Muscle layer of duodenum (tissue), 2 donors: Measurements from ENCODE around the gene KCNMA1.

Experiments used
- H3K27ac ChIP-seq: one replicate; pipeline ENCODE4 v1.7.0; 2013; ENCODE audit warnings: mild to moderate bottlenecking, low read length
- H3K27me3 ChIP-seq: one replicate; pipeline ENCODE4 v1.7.0; 2013; ENCODE audit warnings: low read depth, mild to moderate bottlenecking, control low read depth, low read length
- H3K36me3 ChIP-seq, 2 donors: one replicate each; pipeline ENCODE4 v1.7.0; 2013; ENCODE audit warnings: low read length in 2 of 2, control low read depth in 1 of 2, mild to moderate bottlenecking in 1 of 2; ENCODE audit not compliant: insufficient read depth in 2 of 2, control insufficient read depth in 1 of 2
- H3K4me1 ChIP-seq, 2 donors: one replicate each; pipeline ENCODE4 v1.7.0; 2013; ENCODE audit warnings: low read length in 2 of 2, mild to moderate bottlenecking in 2 of 2, control low read depth in 1 of 2, moderate library complexity in 1 of 2; ENCODE audit not compliant: insufficient read depth in 2 of 2, control insufficient read depth in 1 of 2
- H3K4me3 ChIP-seq, 2 donors: one replicate each; pipeline ENCODE4 v1.7.0; 2013; ENCODE audit warnings: low read length in 2 of 2, low read depth in 1 of 2, mild to moderate bottlenecking in 1 of 2
- H3K9me3 ChIP-seq, 2 donors: one replicate each; pipeline ENCODE4 v1.7.0; 2013; ENCODE audit warnings: low read length in 2 of 2, control low read depth in 1 of 2, mild to moderate bottlenecking in 1 of 2; ENCODE audit not compliant: control insufficient read depth in 1 of 2
- donor health status: healthy.

The KCNMA1 gene

DNA sequence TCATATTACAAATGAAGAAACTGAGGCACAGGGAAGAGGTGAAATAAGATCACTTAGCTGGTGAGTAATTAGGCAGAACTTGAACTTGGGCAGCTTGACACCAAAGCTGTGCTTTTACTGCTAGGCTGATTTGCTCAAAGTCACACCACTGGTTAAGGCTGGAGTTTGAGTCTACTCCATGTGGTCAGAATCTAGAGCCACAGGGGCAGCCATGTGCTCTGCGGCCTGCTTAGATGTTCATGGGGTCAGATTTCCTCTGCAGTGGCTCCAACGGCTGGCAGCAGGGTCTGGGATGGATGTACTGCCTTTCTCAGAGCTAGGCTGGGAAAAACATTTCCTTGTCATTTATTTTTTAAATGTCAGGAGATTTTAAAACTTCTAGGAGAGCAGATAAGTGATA is 417.5 kb downstream of the KCNMA1 start:
- Histone ChIP-seq H3K27ac (no peak overlapping the region), H3K36me3 (no peaks in the 10 kb centered on the region), H3K27me3 (no peaks in the 10 kb centered on the region), H3K9me3 (no peaks in the 10 kb centered on the region), H3K4me1 (peaks cover 0 to 5% of the 10 kb centered on the region in 2 donors), H3K4me3 (no peak overlapping the region)

DNA sequence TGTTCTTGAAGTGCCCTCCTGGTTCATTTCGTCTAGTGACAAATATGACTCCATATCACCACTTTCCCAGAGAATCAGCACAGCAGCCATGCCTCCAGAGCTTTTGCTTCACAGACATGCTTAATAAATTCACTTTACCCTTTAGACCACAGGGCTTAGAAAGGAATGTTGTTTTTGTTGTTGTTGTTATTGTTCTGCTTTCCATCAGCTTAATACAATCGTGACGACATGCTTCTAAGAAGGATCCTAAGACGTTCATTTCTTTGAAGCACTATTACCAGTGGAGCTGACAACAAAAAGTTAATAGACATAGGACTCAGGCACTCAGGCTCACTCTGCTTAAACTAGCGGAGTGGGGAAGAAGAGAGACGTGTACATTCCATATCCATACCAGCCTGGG is 418.6 kb downstream of the KCNMA1 start:
- H3K36me3 ChIP-seq: no peaks in the 10 kb centered on the region
- H3K4me1 ChIP-seq: peaks cover 0 to 5% of the 10 kb centered on the region in 2 donors
- H3K4me3 ChIP-seq: no peak overlapping the region
- no peak overlapping the region for H3K27ac ChIP-seq
- H3K27me3 ChIP-seq: no peaks in the 10 kb centered on the region
- H3K9me3 ChIP-seq: no peaks in the 10 kb centered on the region

DNA sequence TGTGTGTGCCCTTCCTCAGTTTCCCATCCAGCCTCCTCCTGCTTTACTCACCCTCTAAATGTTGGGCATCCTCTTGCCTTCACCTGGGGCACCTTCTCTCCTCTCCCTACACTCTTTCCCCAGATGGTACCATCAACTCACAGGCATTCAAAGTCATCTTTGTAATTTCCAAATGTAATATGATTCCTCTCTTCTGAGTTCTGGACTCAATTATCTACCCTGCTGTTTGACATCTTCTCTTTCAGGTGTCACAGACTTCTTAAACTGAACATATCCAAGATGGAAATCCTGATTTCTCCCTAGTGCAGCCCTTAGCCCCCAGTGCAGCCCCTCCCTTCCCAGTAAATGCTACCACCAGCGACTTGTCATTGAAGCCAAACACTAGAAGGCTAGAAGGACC is 422.8 kb downstream of the KCNMA1 start:
- H3K27me3 ChIP-seq: no peaks in the 10 kb centered on the region
- H3K4me3 ChIP-seq: no peak overlapping the region
- H3K36me3 ChIP-seq: no peaks in the 10 kb centered on the region
- H3K9me3 ChIP-seq: no peaks in the 10 kb centered on the region
- no peak overlapping the region for H3K27ac ChIP-seq
- H3K4me1 ChIP-seq: no peaks in the 10 kb centered on the region

DNA sequence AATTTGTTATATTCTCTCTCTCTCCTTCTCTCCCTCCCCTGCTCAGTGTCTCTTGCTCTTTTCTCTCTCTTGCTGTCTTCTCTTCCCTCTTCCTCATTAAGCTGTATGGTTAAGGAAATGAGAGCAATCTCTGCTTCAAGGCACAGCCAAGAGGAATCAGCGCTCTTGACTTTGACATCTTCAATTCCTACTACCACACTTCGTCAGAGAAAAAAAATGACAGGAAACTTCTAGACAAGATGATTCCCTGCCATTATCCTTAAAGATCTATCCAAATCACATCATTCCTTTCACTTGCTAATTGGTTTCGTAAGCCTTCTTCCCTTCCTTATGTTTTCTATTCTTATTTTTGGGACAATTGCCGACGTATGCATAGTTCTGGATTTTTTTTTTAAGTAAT is 425.0 kb downstream of the KCNMA1 start:
- H3K27ac ChIP-seq: no peak overlapping the region
- H3K36me3 ChIP-seq: no peaks in the 10 kb centered on the region
- H3K4me3 ChIP-seq: no peak overlapping the region
- H3K9me3 ChIP-seq: no peaks in the 10 kb centered on the region
- no peaks in the 10 kb centered on the region for H3K27me3 ChIP-seq
- H3K4me1 ChIP-seq: peaks cover 0 to 12% of the 10 kb centered on the region in 2 donors

DNA sequence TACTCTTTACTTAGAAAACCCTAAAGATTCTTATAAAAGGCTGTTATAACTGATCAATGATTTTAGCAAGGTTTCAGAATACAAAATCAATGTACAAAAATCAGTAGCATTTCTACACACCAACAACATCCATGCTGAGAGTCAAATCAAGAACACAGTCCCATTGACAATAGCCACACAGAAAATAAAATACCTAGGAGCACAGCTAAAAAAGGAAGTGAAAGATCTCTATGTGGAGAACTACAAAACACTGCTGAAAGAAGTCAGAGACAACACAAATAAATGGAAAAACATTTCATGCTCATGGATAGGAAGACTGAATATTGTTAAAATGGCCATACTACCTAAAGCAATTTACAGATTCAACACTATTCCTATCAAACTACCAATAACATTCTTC is 427.0 kb downstream of the KCNMA1 start:
- H3K27me3 ChIP-seq: no peaks in the 10 kb centered on the region
- no peak overlapping the region for H3K4me3 ChIP-seq
- no peaks in the 10 kb centered on the region for H3K36me3 ChIP-seq
- no peaks in the 10 kb centered on the region for H3K9me3 ChIP-seq
- H3K27ac ChIP-seq: no peak overlapping the region
- H3K4me1 ChIP-seq: peaks cover 0 to 16% of the 10 kb centered on the region in 2 donors

DNA sequence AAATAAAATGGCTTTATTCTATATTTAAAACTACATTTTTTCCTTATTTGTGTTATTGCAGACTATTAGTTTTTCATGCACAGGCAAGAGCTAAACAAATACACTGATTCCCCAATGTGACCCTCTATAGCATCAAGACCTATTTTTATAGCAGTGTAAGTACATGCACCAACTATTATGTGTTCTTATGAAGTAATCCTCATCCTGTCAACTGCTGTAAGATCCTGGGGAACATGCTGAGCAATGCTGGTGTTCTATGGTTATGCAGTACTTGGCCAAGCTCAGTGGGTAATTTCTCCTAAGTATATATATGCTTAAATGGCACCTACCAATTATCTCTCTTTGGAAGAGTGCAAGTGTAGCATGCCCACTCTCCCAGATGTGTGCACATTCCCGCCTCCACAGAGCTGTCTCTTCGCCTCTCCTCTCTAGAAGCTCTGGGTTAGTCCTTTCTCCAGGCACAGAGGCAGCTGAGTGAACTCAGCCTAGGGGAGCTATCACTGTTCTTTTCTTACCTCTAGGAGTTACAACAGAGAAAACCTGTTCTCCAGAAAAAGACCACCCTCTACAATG is 428.8 kb downstream of the KCNMA1 start:
- H3K36me3 ChIP-seq: no peaks in the 10 kb centered on the region
- peaks cover 0 to 16% of the 10 kb centered on the region in 2 donors for H3K4me1 ChIP-seq
- H3K4me3 ChIP-seq: no peak overlapping the region
- no peak overlapping the region for H3K27ac ChIP-seq
- no peaks in the 10 kb centered on the region for H3K27me3 ChIP-seq
- H3K9me3 ChIP-seq: no peaks in the 10 kb centered on the region

DNA sequence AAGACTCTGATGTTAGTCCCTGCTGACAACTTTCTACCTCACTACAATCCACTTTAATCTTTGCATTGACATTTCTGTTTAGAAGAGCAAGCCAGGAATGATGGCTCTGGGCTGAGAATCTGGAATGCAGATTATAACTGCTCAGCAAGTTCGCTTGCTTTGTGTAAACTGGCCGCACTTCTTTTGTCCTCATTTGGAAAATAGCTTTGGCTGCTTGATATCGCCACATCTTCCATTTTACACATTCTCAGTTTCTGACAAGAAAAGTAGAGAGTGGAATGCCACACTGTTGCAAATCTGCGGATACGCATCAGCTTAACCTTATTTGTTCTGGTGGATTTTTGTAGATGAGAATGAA is 429.8 kb downstream of the KCNMA1 start:
- H3K27ac ChIP-seq: no peak overlapping the region
- H3K4me1 ChIP-seq: peaks cover 0 to 16% of the 10 kb centered on the region in 2 donors
- no peaks in the 10 kb centered on the region for H3K27me3 ChIP-seq
- no peaks in the 10 kb centered on the region for H3K36me3 ChIP-seq
- no peak overlapping the region for H3K4me3 ChIP-seq
- H3K9me3 ChIP-seq: no peaks in the 10 kb centered on the region

DNA sequence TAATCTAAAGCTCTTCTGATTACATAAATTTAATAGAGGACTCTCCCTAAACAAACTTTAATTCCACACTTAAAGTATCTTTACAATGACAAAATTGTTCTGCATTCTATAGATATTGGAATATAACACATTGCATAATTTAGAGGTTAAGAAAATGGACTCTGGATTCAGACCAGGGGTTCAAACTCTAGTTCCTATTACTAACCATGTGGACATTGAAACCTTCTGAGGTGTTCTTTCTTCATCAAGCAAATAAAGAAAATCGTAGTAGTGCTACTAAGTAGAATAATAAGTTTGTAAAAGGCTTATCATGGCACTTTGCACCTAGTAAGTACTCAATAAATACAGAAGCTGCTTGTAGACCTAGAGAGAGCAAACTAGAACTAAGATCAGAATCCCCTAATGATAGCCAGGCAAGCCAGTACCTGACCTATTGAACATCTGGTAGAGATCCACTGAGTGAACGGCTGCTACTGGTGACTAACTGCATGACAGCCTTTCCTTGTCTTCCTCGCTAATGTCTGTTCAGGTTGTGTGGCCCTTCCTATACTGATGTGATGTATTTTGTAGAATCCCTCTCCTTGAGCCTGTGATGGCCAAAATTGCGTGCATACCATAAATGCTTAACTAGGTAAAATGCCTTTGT is 430.3 kb downstream of the KCNMA1 start:
- H3K4me1 ChIP-seq: peaks cover 0 to 16% of the 10 kb centered on the region in 2 donors
- no peaks in the 10 kb centered on the region for H3K36me3 ChIP-seq
- no peaks in the 10 kb centered on the region for H3K9me3 ChIP-seq
- H3K27ac ChIP-seq: no peak overlapping the region
- no peak overlapping the region for H3K4me3 ChIP-seq
- H3K27me3 ChIP-seq: no peaks in the 10 kb centered on the region

DNA sequence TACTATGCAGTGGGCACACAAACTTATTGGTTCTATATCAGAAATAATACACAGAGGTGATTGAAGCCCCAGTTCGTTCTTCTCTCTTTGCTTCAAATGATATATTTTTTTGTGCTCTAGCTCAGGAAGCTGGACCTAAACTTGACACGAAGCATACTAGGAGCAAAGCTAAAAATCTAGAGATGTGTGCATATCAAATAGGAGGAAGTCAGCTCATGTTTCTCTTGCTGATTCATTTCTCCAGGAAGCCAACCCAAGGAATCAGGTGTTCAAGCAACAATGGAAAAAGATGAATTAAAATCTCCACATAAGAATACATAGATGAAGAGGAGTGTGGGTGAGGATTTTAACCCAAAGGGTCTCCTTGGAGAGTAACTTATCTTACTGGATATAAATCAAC is 432.5 kb downstream of the KCNMA1 start:
- H3K9me3 ChIP-seq: no peaks in the 10 kb centered on the region
- H3K27ac ChIP-seq: no peak overlapping the region
- no peak overlapping the region for H3K4me3 ChIP-seq
- peaks cover 0 to 16% of the 10 kb centered on the region in 2 donors for H3K4me1 ChIP-seq
- H3K36me3 ChIP-seq: no peaks in the 10 kb centered on the region
- no peaks in the 10 kb centered on the region for H3K27me3 ChIP-seq

DNA sequence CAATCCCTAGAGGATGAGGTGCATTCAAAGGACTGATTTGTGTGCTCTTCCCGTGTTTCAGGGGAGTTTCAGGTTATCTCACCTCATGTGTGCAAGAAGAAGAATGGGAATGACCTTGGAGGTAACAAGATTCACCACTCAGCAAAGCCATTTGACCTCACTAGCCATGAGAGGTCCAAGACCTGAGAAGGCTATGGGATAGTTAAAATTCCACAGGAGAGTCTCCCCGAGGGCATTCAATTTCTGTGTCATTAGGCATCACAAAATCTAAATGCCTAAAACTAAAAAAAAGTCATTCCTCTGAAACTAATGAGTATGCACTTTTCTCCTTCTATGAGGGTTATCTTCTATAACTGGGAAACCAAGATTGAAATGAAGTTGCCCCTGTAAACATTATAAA is 433.4 kb downstream of the KCNMA1 start:
- no peak overlapping the region for H3K27ac ChIP-seq
- H3K36me3 ChIP-seq: no peaks in the 10 kb centered on the region
- H3K27me3 ChIP-seq: no peaks in the 10 kb centered on the region
- H3K9me3 ChIP-seq: no peaks in the 10 kb centered on the region
- H3K4me3 ChIP-seq: no peak overlapping the region
- H3K4me1 ChIP-seq: peaks cover 0 to 16% of the 10 kb centered on the region in 2 donors

DNA sequence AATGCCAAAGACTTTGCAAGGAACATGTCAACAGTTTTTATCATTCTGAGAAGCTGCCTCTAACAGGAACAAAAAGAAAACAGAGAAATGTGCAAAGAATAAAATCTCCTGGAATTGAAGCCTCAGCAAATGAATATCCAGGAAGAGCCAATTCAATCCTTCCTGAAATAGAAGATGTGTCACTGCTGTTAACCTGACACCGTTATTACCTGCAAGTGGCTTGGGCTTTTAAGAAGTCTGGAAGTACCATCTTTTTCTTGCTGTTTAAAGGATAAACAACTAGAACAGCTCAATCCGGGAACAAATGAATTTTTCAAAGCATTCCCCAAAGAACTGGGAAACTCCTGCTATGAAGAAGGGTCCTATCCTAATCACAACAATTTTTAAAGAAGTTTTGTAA is 434.8 kb downstream of the KCNMA1 start:
- H3K4me3 ChIP-seq: no peak overlapping the region
- H3K27ac ChIP-seq: no peak overlapping the region
- no peaks in the 10 kb centered on the region for H3K36me3 ChIP-seq
- no peaks in the 10 kb centered on the region for H3K9me3 ChIP-seq
- no peaks in the 10 kb centered on the region for H3K27me3 ChIP-seq
- H3K4me1 ChIP-seq: peaks cover 0 to 7% of the 10 kb centered on the region in 2 donors
